ENCODE results near the gene ARMC9.
A peak's percentile ranks its signal among the peaks of the same experiment; 100 is the strongest.
"Not testable (repeated sequence)": the region's sequence is repeated elsewhere in the genome, so short reads cannot be mapped to it uniquely, and the experiment has no call there.

The ARMC9 gene

DNA sequence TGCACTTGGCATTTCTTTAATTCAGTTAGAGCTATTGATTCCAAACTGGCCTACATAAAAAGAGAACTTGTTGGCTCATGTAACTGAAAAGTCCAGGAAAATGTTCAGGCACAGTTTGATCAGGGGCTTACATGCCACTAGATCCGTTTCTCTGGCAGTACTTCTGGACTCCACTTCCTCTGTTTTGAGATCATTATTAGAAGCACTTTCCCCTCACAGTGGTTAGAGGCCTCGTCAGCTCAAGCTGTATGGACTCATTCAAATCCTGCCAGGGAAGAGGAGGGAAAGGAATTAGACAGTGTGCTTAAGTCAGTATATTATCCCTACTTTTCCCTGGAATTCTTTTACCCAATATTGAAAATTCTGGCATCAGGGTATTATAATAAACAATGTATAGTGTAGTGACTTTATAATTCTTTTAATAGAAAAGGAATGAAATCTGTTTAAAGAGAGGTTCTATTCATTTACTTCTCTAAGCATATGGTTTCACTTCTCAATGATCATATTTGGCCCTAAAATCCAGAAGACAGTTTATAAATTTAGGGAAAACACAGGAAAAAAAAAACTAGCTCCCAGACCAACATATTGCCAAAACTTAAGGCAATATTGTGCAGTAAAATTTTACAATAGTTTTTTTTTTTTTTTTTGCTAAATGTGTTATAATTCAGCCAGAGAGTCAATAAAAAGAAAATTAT lies 92.0 kb downstream of the ARMC9 start:
- no peak for DNase-seq (ENCODE audit: low spot score)

DNA sequence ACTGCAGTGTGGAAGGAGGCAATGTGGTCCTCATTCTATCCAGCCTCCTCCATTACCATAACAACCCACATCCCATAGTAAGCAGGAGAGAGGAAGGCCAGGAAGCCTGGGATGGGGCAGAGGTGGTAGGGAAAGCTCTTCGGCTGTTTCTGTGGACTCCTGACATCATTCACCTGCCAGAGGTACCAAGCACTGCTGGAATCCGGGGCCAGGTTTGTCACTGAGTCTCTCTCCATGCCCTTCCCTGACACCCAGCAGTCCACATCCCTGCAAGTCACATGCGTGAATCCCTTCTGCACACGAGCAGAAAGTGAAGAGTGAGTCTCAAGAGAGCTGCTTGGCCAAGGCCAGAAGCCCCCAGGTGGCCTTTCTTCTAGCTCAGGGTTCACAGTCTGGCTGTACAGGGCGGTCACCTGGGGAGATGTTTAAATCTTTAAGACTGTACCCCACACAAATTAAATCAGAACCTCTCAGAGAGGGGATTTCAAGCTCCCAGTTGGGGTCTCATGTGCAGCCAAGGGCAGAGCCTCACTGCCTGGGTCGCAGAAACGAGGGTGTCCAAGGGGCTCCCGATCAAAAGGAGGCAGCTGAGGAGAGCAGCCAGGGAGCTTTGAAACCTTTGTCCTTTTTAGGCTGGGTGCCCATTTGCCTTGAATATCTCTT lies 94.2 kb downstream of the ARMC9 start:
- DNase-seq (ENCODE audit: low spot score), result no peak

GRCh38 chr2:231293163-231293562 lies 94.7 kb downstream of the ARMC9 start:
- DNase-seq (ENCODE audit: low spot score), result no peak

DNA sequence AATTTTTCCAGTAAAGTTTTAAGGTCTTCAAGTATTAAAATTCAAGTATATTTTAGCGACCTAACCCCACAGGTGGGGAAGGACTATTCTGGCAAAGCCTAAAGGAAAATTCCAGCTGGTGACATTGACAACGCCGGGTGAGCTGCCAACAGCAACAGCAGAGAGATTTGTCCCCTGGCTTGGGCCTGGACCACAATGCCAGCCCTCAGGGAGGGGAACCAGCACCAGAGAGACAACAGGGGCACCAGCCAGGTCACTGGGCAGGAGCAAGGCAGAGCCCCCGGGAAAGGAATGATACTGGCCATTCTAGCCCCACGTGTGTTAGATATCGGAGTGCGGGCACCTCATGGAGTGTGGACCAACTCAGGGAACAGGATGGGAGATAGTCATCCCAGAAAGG lies 95.7 kb downstream of the ARMC9 start:
- DNase-seq (ENCODE audit: low spot score), result no peak

DNA sequence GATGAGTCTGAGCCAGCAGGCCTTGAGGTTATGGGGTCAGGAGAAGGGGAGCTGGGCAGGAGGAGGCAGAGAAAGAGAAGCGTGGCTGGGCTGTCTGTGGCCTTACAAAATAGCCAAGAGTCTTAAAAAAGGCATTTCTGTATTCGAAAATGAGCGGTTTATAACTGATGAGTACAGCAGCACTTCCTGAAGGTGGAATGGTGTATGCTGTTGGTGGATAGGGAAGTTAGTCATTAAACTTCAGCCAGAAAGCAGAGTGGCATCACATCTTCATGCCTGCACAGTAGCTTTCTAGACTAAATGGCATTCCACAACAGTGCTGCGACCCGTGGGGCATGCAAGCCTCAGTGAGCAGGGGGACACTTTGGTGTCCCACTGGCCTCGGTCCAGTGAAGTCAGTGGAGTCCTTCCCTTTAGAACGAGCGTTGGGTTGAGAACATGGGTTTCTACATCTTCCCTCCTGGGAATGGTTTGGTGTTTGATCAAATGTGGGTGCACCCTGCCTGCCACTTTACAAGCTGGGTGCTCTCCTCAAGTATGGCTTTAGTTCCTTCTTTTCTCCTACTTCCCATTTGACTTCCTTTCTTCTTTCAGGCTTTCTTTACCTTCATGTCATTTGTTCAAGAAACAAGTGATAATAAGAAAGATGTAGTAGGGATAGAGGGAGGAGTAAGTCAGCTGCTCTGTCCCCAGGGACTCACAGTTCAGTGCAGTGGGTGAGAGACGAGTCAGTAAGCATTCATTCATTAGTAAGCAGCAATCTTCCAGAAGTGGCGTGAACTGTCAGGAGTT lies 96.3 kb downstream of the ARMC9 start:
- no peak for DNase-seq (ENCODE audit: low spot score)

- DNase-seq (ENCODE audit: low spot score), result no peak
Measured at GRCh38 chr2:231295363-231295655, 96.9 kb downstream of the ARMC9 start.

DNA sequence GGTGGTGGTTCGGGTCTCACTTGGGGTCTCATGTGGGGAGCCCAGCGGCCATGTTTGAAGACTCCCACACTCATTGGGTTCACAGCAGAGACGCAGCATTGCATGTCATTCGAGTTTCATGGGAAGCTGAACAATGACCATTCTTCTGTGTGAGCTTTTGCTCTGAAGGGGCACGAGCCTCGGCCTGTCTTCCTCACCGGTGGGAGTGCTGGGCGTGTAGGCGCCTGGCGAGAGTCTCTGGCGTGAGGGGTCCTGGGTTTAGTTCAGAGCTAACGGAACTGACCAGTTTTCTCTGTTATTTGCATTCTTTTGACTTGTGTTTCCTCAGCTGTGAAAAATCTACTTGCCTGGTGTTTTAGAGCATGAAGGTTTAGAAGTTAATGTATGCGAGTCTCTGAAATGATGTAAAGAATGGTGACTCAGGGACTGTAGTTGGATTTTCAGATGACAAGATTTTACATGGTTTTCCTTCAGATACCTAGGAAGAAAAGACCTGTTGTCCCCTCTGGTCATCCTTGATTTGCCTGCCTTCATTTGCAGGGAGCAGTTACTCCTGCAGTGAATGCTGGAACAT lies 98.1 kb downstream of the ARMC9 start:
- DNase-seq (ENCODE audit: low spot score), result peak; percentile 22

- peak; percentile 76 for DNase-seq (ENCODE audit: low spot score)
Measured at GRCh38 chr2:231297108-231297908, 98.9 kb downstream of the ARMC9 start.

DNA sequence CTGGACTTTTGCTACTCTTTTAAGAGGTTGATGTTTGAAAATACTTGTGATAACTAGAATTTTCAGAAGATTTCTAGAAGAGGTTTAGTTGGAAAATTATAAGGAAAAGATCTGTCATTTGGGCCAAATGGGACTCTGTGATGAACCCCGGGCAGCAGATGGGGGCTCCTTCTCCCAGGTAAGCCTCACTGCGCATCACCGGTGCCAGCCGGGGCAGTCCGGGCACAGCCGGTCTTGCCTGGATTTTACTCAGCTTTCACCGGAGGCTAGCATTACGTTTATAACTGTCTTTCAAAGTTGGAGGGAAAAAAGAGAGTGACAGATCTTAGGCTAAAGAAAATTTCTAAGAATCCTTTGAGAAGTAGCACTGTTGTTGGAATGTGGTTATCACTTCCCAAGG lies 99.7 kb downstream of the ARMC9 start:
- DNase-seq (ENCODE audit: low spot score), result no peak

GRCh38 chr2:231299267-231299666 lies 100.8 kb downstream of the ARMC9 start:
- peak; percentile 54 for DNase-seq (ENCODE audit: low spot score)

DNA sequence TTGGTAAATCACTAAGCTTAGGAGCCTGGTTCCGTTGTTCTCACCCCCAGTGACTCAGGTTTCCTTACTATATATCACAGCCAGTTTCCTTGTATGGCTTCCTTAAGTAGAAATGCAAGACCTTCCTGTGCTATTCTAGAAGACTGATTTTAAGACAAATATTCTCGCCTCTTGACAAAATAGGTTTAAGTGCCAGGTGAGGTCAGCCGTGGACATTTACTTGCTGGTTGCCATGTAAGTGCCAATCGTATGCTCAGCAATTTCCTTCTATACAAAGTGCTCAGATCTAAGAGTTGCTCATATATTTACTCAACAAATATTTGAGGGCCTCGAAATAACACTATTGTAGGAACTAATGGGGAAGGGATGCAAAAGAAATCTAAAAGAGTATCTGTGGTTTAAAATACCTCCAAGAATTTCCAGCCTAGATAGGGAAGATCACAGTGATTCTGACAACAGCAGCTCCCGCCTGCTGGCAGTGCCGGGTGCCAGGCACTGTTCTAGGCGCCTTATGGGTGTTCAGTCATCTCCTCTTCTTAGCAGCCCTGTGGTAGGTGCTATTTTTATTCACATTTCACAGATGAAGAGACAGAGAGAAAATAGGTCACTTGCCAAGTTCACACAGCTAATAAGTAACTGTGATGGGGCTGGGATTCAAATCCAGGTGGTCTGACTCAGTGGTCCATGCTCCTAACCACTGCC lies 101.7 kb downstream of the ARMC9 start:
- no peak for DNase-seq (ENCODE audit: low spot score)

DNA sequence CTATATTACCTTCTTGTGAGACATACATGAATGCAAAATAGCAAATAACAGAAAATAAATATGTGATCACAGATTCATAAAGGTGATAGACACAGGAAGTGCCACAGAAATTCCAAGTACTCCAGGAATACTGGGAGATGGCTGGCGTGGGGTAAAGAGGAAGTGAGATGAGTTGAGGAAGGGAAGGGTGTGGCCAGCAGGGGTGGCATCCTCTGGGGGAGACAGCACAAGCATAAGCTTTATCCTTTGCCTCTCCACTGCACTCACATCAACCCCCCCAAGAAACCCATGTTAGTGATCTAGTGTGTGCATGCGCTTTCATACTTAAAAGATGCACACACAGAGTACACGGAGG lies 102.3 kb downstream of the ARMC9 start:
- no peak for DNase-seq (ENCODE audit: low spot score)

- DNase-seq (ENCODE audit: low spot score), result not testable (repeated sequence)
Measured at GRCh38 chr2:231304259-231304658, 105.8 kb downstream of the ARMC9 start.

DNA sequence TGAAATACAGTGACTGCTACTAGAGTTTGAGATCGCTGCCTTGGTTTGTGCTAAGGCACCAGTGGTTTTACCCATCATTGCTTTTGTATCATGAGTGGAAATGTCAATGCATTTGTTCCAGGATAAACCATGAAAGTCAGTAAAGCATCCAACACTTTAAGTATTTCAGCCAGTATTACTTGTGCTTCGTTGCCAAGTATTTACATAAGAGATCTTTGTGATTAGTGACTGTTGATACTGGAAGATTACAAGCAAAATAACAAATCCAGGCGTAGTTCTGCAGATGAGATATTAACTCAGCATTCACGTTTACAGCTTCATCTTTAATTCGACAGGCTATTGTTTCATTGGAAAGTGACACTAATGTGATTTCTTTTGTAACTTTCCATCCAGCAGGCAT lies 106.8 kb downstream of the ARMC9 start:
- no peak for DNase-seq (ENCODE audit: low spot score)

DNA sequence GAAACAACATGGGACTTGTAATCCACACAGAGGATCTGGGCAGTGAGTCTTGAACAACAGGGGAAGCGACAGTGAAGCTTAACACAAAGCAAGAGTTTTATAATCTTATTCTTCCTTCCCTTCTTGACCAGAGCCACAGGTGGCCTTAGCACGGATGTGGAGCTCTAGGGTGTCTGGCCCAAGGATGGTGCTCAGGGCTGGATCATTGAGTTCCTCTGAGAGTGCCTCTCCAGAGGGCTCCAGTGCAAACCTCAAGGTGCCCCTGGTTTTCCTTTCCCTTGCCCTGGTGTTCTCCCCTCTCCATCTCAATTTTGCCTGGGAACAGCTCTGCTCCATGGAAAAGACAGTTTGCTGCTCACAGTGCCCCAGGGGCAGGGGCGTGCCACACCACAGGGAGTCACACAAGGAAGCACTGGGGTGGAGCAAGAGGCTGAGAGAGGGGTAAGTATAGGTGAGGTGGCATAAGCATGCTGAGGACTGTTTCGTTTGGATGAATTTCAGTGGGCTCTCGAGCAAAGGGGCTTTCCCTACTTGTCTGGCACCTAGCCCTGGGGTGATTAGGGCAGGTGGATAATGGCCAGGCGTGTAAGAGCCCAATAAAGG lies 108.5 kb downstream of the ARMC9 start:
- no peak for DNase-seq (ENCODE audit: low spot score)

DNA sequence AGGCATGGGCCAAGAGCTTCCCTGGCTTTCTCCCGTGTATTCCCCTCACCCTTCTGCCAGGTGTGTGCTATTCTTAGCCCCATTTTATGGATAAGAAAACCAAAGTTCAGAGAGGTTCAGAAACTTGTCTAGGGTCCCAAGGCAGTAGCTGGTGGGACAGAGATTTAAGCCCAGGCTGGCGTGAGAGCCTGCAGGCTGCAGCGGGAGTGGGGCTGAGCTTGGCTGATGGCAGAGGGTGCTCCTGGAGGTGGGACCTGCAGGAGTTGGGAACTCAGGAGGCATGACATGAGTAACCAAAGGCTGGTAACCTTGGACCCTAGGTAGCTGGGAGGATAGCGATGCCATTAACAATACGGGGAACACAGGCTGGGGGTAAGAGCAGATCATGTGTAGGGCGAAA lies 109.8 kb downstream of the ARMC9 start:
- DNase-seq (ENCODE audit: low spot score), result no peak

DNA sequence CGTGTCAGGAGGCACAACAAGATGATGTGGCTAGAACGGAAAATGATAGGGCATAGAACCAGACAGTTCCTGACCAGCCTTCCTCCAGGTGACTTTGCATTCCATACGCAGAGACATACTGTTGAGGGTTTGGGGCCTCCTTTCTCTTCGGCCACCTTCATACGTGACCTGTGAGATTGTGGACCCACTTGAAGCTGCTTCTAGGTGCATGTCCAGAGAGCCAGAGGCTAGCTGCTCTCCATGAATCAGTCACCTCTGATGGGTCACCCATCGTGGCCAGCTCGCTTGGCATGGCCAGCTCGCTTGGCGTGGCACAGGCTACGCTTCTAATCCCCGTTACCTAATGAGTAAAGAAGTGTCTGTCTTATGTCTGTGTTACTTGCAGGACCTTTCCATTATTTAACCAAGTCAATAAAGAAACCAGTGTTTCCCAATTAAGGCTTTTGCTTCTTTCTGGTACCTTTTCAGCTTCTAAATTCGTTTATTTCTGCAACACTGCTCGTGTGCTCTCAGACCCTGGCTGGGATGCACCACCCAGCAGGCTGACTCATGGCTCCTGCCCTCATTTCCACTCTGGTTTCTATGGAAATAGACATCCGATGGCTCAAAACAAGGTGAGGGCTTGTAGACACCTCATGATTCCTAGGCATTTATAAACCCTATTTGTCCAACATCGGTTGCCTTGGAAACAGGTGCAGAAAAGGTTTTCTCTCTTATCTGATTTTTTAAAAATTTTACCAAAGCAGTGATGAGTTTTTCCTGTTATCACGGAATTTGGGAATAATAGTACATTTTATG lies 110.4 kb downstream of the ARMC9 start:
- no peak for DNase-seq (ENCODE audit: low spot score)

- DNase-seq (ENCODE audit: low spot score), result no peak
Measured at GRCh38 chr2:231312066-231312465, 113.6 kb downstream of the ARMC9 start.

GRCh38 chr2:231315896-231316295 lies 117.5 kb downstream of the ARMC9 start:
- DNase-seq (ENCODE audit: low spot score), result peak; percentile 74

DNA sequence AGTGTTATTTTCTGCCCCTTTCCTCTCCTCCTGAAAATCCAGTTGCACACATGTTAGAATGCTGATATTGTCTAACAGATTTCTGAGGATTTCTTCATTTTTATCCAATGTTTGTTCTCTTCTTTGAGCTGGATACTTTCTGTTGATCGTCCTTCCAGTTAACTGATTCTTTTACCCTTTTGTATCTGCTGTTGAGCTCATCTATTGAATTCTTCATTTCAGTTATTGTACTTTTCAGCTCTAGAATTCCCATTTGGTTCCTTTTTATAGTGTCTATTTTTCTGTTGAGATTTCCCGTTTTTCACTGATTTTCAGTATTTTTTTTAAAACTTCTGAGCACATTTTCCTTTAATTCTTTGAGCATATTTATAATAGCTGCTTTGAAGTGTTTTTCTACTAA lies 119.1 kb downstream of the ARMC9 start:
- no peak for DNase-seq (ENCODE audit: low spot score)
